ENCODE results near the gene VLDLR. TPM values are rescaled to one million over a fixed set of nuclear protein-coding genes. Genes with fewer than 3 reads are reported as not detected.

The VLDLR gene
- total RNA-seq, 1 experiment from 2014 or later = 5.0 TPM

DNA sequence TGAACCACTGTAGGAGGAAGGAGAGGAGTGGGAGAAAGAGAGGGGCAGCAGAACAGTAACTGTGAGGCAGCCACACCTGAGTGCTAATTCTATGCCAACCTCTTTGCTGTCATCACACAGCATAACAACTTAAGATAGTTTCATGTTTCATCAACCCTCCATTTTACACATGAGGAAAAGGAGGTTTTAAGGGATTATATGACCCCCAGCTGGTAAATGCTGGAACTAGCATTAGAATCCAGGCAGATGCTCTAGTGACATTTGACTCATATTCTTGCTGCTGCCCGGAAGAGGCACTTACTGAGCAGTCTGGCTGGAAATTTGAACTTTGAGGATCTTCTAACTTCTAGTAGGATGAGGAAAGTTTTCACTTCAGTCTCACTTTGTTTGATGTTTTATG lies 24.1 kb upstream of the VLDLR start:
- H3K27me3 Mint-ChIP-seq (ENCODE audit: insufficient read depth, unreplicated experiment) = peaks cover 23% of the 10 kb centered on the region
- POLR2A ChIA-PET = no interaction called here
- peaks cover 8% of the 10 kb centered on the region for H3K9me3 Mint-ChIP-seq (ENCODE audit: unreplicated experiment)
- H3K27ac Mint-ChIP-seq (ENCODE audit: low read depth, unreplicated experiment) = no peak overlapping the region
- no peaks in the 10 kb centered on the region for H3K36me3 Mint-ChIP-seq (ENCODE audit: insufficient read depth, unreplicated experiment)
- intact Hi-C loops (cut with micrococcal nuclease) = no loop called here
- TF ChIP-seq, protein P1, sequence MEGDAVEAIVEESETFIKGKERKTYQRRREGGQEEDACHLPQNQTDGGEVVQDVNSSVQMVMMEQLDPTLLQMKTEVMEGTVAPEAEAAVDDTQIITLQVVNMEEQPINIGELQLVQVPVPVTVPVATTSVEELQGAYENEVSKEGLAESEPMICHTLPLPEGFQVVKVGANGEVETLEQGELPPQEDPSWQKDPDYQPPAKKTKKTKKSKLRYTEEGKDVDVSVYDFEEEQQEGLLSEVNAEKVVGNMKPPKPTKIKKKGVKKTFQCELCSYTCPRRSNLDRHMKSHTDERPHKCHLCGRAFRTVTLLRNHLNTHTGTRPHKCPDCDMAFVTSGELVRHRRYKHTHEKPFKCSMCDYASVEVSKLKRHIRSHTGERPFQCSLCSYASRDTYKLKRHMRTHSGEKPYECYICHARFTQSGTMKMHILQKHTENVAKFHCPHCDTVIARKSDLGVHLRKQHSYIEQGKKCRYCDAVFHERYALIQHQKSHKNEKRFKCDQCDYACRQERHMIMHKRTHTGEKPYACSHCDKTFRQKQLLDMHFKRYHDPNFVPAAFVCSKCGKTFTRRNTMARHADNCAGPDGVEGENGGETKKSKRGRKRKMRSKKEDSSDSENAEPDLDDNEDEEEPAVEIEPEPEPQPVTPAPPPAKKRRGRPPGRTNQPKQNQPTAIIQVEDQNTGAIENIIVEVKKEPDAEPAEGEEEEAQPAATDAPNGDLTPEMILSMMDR (IDR thresholded peaks at IDR 0.05; ENCODE audit: unreplicated experiment) = no peak
- peaks cover 1% of the 10 kb centered on the region for H3K4me1 Mint-ChIP-seq (ENCODE audit: insufficient read depth, unreplicated experiment)
- BruUV-seq (replicated peaks) = no TSS peak
- DNase-seq (ENCODE audit: unreplicated experiment) = no peak
- CTCF ChIA-PET = interaction anchor here (0.7 kb wide), 1 partner anchor 387 kb away, joined by 3 read pairs; no protein-coding TSS in a partner anchor
- H3K4me3 Mint-ChIP-seq (ENCODE audit: unreplicated experiment) = no peak overlapping the region

DNA sequence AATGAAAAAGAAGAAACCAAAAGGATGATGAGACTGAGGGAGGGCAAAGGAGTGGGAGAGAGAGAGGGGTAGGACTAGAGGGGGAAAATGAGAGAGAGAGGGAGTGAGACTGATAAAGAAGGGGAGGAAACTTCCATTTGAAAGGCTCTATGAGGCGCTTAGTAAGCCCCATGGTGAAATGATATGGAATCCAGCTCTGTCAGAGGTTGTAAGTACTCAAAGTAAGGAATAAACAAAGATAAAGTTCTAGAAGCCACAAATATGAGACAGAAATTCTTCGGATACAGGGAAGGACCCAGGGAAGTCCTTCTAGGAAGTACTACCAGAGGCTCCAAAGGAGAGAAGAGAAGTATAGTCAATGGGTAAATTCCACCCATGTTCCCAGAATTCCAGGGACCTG lies 21.7 kb upstream of the VLDLR start:
- DNase-seq (ENCODE audit: unreplicated experiment) = no peak
- Mint-ChIP-seq H3K36me3 (ENCODE audit: insufficient read depth, unreplicated experiment) (no peaks in the 10 kb centered on the region), H3K4me1 (ENCODE audit: insufficient read depth, unreplicated experiment) (peaks cover 4% of the 10 kb centered on the region), H3K9me3 (ENCODE audit: unreplicated experiment) (no peaks in the 10 kb centered on the region), H3K27me3 (ENCODE audit: insufficient read depth, unreplicated experiment) (peaks cover 23% of the 10 kb centered on the region), H3K4me3 (ENCODE audit: unreplicated experiment) (no peak overlapping the region), H3K27ac (ENCODE audit: low read depth, unreplicated experiment) (no peak overlapping the region)
- intact Hi-C loops (cut with micrococcal nuclease) = no loop called here
- CTCF ChIA-PET = no interaction called here
- POLR2A ChIA-PET = no interaction called here
- no TSS peak for BruUV-seq (replicated peaks)
- TF ChIP-seq, protein P1 (IDR thresholded peaks at IDR 0.05; ENCODE audit: unreplicated experiment) = no peak

DNA sequence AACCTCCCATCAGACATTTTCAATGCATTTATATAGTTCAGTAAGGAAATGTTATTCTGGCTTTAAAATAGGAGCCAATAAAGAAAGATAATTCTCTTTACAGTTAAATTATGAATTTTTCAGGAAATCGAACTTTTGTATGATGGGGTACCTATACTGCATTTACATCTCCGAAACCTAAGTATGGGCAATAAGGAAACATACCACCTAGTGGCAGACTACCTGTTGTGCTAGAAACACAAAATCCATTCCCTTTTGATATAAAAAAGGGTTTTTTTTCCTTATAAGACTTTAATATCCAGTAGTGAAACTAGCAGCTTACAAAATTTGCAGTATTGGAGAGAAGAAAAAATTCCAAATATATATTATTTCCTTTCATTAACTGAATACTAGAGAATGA lies 21.3 kb upstream of the VLDLR start:
- CTCF ChIA-PET = no interaction called here

DNA sequence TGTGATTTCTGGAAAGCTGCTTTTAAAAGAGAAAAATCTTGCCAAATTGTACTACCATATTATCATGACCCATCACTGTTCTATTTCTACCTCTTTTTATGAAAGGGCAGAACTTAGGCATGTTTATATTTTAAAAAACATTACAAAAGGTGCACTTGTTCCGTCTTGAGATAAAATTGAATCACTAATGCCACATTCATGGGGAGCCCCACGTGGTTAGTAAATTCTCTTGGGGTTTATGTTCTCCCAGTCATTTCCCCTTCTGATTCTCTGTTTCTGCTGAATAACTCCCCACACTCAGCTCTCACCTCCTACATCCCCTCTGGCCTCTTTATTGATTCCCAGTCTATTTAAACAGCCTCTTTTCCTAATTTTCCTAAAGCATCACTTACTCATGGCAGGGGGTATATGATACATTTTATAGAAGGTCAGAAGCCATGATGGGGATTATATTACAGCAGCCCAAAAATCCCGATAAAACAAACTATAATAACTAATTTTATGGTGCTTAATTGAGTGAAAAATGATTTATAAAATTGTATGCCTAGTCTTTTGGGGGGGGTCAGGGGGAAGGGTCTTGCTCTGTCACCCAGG lies 19.7 kb upstream of the VLDLR start:
- H3K27ac Mint-ChIP-seq (ENCODE audit: low read depth, unreplicated experiment) = no peak overlapping the region
- no peak overlapping the region for H3K4me3 Mint-ChIP-seq (ENCODE audit: unreplicated experiment)
- peaks cover 4% of the 10 kb centered on the region for H3K4me1 Mint-ChIP-seq (ENCODE audit: insufficient read depth, unreplicated experiment)
- CTCF ChIA-PET = no interaction called here
- BruUV-seq (replicated peaks) = no TSS peak
- DNase-seq (ENCODE audit: unreplicated experiment) = no peak
- POLR2A ChIA-PET = no interaction called here
- H3K36me3 Mint-ChIP-seq (ENCODE audit: insufficient read depth, unreplicated experiment) = no peaks in the 10 kb centered on the region
- TF ChIP-seq, protein P1 (IDR thresholded peaks at IDR 0.05; ENCODE audit: unreplicated experiment) = no peak
- H3K27me3 Mint-ChIP-seq (ENCODE audit: insufficient read depth, unreplicated experiment) = peaks cover 23% of the 10 kb centered on the region
- intact Hi-C loops (cut with micrococcal nuclease) = no loop called here
- H3K9me3 Mint-ChIP-seq (ENCODE audit: unreplicated experiment) = no peaks in the 10 kb centered on the region

More for the DNA sequence above, 21.3 kb upstream of the VLDLR start:
- H3K4me1 Mint-ChIP-seq (ENCODE audit: insufficient read depth, unreplicated experiment) = peaks cover 4% of the 10 kb centered on the region
- no peak overlapping the region for H3K4me3 Mint-ChIP-seq (ENCODE audit: unreplicated experiment)
- DNase-seq (ENCODE audit: unreplicated experiment) = no peak
- no peak overlapping the region for H3K27ac Mint-ChIP-seq (ENCODE audit: low read depth, unreplicated experiment)
- H3K27me3 Mint-ChIP-seq (ENCODE audit: insufficient read depth, unreplicated experiment) = peaks cover 23% of the 10 kb centered on the region
- TF ChIP-seq, protein P1 (IDR thresholded peaks at IDR 0.05; ENCODE audit: unreplicated experiment) = no peak
- no peaks in the 10 kb centered on the region for H3K9me3 Mint-ChIP-seq (ENCODE audit: unreplicated experiment)
- POLR2A ChIA-PET = no interaction called here
- H3K36me3 Mint-ChIP-seq (ENCODE audit: insufficient read depth, unreplicated experiment) = no peaks in the 10 kb centered on the region
- no TSS peak for BruUV-seq (replicated peaks)
- intact Hi-C loops (cut with micrococcal nuclease) = no loop called here

All from MCF 10A (cell line).